Esophagus squamous epithelium (tissue), 5 donors: ENCODE measurements around the gene LPO. TPM values are rescaled to one million over a fixed set of nuclear protein-coding genes. Genes with fewer than 3 reads are reported as not detected.

Experiments used
- DNase-seq: peaks from one replicate; lab custom pipeline; 2025; lab: John Stamatoyannopoulos, UW
- H3K27ac ChIP-seq, 4 donors: fragments of 200-600 bp; sonication (generic); one replicate each; pipeline ENCODE4 v1.5.1; 2016 to 2019; ENCODE audit warnings: mild to moderate bottlenecking in 1 of 4
- H3K27me3 ChIP-seq, 4 donors: fragments of 200-600 bp; sonication (generic); 1 replicate in 3 of 4; 2 replicates in 1 of 4; pipeline versions ENCODE4 v1.5.1 to v1.6.0; 2017 to 2021; ENCODE audit warnings: antibody characterized with exemption in 1 of 4
- H3K36me3 ChIP-seq, 3 donors: fragments of 200-600 bp; sonication (generic); one replicate each; pipeline ENCODE4 v1.5.1; 2016 to 2019
- H3K4me1 ChIP-seq, 3 donors: fragments of 200-600 bp; sonication (generic); one replicate each; pipeline ENCODE4 v1.5.1; 2017 to 2019
- H3K4me3 ChIP-seq, 4 donors: fragments of 200-600 bp; sonication (generic); 1 replicate in 3 of 4; 2 replicates in 1 of 4; pipeline ENCODE4 v1.5.1; 2016 to 2019; ENCODE audit warnings: mild to moderate bottlenecking in 2 of 4, moderate library complexity in 1 of 4
- H3K9me3 ChIP-seq, 3 donors: fragments of 200-600 bp; sonication (generic); one replicate each; pipeline ENCODE4 v1.5.1; 2016 to 2019
- CTCF ChIP-seq, 6 experiments: fragments of 450-650 bp in 4 of 6; fragments of 200-600 bp in 2 of 6; sonication (generic) in 2 of 6; IDR thresholded peaks; one replicate each; pipeline ENCODE4 v1.5.1; 2016 to 2019; ENCODE audit warnings: antibody characterized with exemption in 6 of 6, mild to moderate bottlenecking in 4 of 6, moderate library complexity in 4 of 6
- POLR2A ChIP-seq, 4 donors: fragments of 450-650 bp; IDR thresholded peaks; one replicate each; pipeline ENCODE4 v1.6.1; 2017; ENCODE audit warnings: antibody characterized with exemption in 4 of 4, mild to moderate bottlenecking in 4 of 4, moderate library complexity in 3 of 4
- WGBS, 2 donors: methylation state at CpG; one replicate each; pipeline ENCODE4 v1.1.5; 2018; 5-methylcytosine and 5-hydroxymethylcytosine counted together
- intact Hi-C: fragments of 100-400 bp; cut with DNase I; formaldehyde crosslinking; loops from one replicate; pipeline ENCODE4 v1.15.0; 2022
- total RNA-seq, 4 donors: library from RNA; depleted of rRNA; stranded (reverse); fragments of >200 nt; gene quantifications; one replicate each; pipeline ENCODE4 v1.1.0, GENCODE V29; 2016
- donor health status: DM: yes; HTN: yes; CAD: no.

LPO gene
- total RNA-seq, 4 donors from 2014 or later: 0.27 to 2.5 TPM; not detected in 2

DNA sequence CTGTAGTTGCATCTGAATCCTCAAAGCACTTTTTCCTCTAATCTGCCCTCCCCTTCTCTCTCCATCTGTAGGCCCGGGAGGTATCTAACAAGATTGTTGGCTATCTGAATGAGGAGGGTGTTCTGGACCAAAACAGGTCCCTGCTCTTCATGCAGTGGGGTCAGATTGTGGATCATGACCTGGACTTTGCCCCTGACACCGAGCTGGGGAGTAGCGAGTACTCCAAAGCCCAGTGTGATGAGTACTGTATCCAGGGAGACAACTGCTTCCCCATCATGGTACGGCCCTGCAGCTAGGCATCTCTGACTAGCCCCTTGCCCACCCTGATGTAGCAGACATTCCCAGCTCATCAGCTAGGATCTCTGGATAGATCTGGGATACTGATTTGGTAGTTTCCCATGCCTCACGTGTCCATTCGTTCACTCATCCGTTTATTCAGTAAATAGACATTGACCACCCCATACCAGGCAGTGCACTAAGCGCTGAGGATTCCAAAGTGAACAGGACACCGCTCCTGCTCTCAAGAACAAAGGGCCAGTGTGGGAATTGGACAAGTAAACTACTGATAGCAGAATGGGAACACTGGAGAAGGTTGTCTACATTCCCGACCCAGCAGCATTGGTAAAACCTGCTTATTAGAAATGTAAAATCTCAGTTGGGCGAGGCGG lies 12.1 kb downstream of the LPO start:
- H3K27me3 ChIP-seq: peaks cover 0 to 82% (median 2%) of the 10 kb centered on the region in 4 donors
- H3K4me3 ChIP-seq: no peak overlapping the region
- TF ChIP-seq POLR2A (IDR thresholded peaks at IDR 0.05) (no peak), CTCF (IDR thresholded peaks at IDR 0.05) (no peak)
- H3K27ac ChIP-seq: no peak overlapping the region
- peaks cover 8 to 14% (median 9%) of the 10 kb centered on the region in 3 donors for H3K4me1 ChIP-seq
- no peaks in the 10 kb centered on the region for H3K9me3 ChIP-seq
- 83 to 90% methylated on average over 7 to 11 of the region's 12 CpGs for WGBS, 2 donors
- no peaks in the 10 kb centered on the region for H3K36me3 ChIP-seq
- no peak for DNase-seq
- intact Hi-C loops: no loop called here

DNA sequence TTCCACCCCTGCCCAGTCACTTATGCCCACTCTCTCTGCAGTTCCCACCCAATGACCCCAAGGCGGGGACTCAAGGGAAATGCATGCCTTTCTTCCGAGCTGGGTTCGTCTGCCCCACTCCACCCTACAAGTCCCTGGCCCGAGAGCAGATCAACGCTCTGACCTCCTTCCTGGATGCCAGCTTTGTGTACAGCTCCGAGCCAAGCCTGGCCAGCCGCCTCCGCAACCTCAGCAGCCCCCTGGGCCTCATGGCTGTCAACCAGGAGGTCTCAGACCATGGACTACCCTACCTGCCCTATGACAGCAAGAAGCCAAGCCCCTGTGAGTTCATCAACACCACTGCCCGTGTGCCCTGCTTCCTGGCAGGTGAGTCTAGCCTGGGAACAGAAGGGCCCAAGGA lies 13.8 kb downstream of the LPO start:
- intact Hi-C loops: no loop called here
- no peaks in the 10 kb centered on the region for H3K36me3 ChIP-seq
- no peak overlapping the region for H3K27ac ChIP-seq
- 69% methylated on average over 2 of the region's 9 CpGs; no CpG with 5 or more reads in 1 of the 2 donors for whole genome bisulfite sequencing, 2 donors
- no peak for TF ChIP-seq CTCF (IDR thresholded peaks at IDR 0.05)
- TF ChIP-seq POLR2A (IDR thresholded peaks at IDR 0.05): no peak
- peaks cover 8 to 14% (median 9%) of the 10 kb centered on the region in 3 donors for H3K4me1 ChIP-seq
- H3K9me3 ChIP-seq: no peaks in the 10 kb centered on the region
- H3K27me3 ChIP-seq: peaks cover 0 to 80% (median 2%) of the 10 kb centered on the region in 4 donors
- H3K4me3 ChIP-seq: no peak overlapping the region
- DNase-seq: no peak

GRCh38 chr17:58253082-58253481 lies 14.7 kb downstream of the LPO start:
- no peak for TF ChIP-seq CTCF (IDR thresholded peaks at IDR 0.05)
- TF ChIP-seq POLR2A (IDR thresholded peaks at IDR 0.05): no peak
- 70 to 71% methylated on average over 3 of the region's 3 CpGs for WGBS, 2 donors

GRCh38 chr17:58254803-58255202 lies 16.4 kb downstream of the LPO start:
- no peak for DNase-seq
- Histone ChIP-seq H3K36me3 (no peaks in the 10 kb centered on the region), H3K27ac (no peak overlapping the region), H3K9me3 (no peaks in the 10 kb centered on the region), H3K4me3 (no peak overlapping the region), H3K27me3 (peaks cover 0 to 79% (median 4%) of the 10 kb centered on the region in 4 donors), H3K4me1 (peaks cover 0 to 3% (median 1%) of the 10 kb centered on the region in 3 donors)
- WGBS, 2 donors: 18 to 21% methylated on average over 5 to 7 of the region's 8 CpGs
- intact Hi-C loops: no loop called here
- TF ChIP-seq POLR2A (IDR thresholded peaks at IDR 0.05): no peak
- TF ChIP-seq CTCF (IDR thresholded peaks at IDR 0.05): no peak

More at GRCh38 chr17:58253082-58253481, 14.7 kb downstream of the LPO start:
- Histone ChIP-seq H3K4me3 (no peak overlapping the region), H3K36me3 (no peaks in the 10 kb centered on the region), H3K27ac (no peak overlapping the region), H3K4me1 (peaks cover 8 to 14% (median 9%) of the 10 kb centered on the region in 3 donors), H3K27me3 (peaks cover 0 to 82% (median 2%) of the 10 kb centered on the region in 4 donors), H3K9me3 (no peaks in the 10 kb centered on the region)
- intact Hi-C loops: no loop called here
- DNase-seq: no peak

DNA sequence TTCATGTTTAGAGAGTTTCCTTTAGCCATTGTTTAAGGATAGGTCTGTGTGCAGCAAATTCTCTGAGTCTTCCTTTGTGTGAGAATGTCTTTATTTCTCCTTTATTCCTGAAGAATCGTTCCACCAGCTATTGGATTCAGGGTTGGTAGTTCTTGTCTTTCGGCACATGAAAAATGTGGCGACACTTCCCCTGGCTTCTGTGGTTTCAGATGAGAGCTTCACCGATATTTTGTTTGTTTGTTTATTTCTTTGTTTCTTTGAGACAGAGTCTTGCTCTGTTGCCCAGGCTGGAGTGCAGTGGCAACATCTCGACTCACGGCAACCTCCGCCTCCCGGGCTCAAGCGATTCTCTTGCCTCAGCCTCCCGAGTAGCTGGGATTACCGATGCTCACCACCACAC lies 23.8 kb downstream of the LPO start:
- TF ChIP-seq CTCF (IDR thresholded peaks at IDR 0.05) (no peak), POLR2A (IDR thresholded peaks at IDR 0.05) (no peak)
- Histone ChIP-seq H3K27me3 (peaks cover 0 to 87% (median 4%) of the 10 kb centered on the region in 4 donors), H3K27ac (no peak overlapping the region), H3K36me3 (no peaks in the 10 kb centered on the region), H3K4me3 (no peak overlapping the region), H3K4me1 (no peaks in the 10 kb centered on the region), H3K9me3 (no peaks in the 10 kb centered on the region)
- DNase-seq: no peak
- 77 to 87% methylated on average over 10 of the region's 11 CpGs for WGBS, 2 donors
- intact Hi-C loops: no loop called here
